GM10248 (cell line): ENCODE data around the gene RAB7B.

Source experiments
- CTCF ChIA-PET: fragments of 300-600 bp; sonication (Branson Sonifier 250); formaldehyde crosslinking; extraction: SDS; loops from one replicate; lab custom pipeline; 2021; ENCODE audit warnings: antibody characterized with exemption; lab: Yijun Ruan, JAX
- POLR2A ChIA-PET: fragments of 350-650 bp; sonication (Branson Sonifier 250); formaldehyde crosslinking; extraction: SDS; loops from one replicate; lab custom pipeline; 2020; ENCODE audit warnings: antibody characterized with exemption; lab: Yijun Ruan, JAX
- DNase-seq: peaks from one replicate; pipeline ENCODE4 v3.0.0; 2012; ENCODE audit errors: extremely low spot score
- TF ChIP-seq, protein P1 (sequence below): IDR thresholded peaks from 2 replicates; pipeline ENCODE4 v1.5.1; 2012; ENCODE audit warnings: mild to moderate bottlenecking, low read depth; ENCODE audit errors: extremely low read depth, missing control alignments, control extremely low read depth

Gene RAB7B

DNA sequence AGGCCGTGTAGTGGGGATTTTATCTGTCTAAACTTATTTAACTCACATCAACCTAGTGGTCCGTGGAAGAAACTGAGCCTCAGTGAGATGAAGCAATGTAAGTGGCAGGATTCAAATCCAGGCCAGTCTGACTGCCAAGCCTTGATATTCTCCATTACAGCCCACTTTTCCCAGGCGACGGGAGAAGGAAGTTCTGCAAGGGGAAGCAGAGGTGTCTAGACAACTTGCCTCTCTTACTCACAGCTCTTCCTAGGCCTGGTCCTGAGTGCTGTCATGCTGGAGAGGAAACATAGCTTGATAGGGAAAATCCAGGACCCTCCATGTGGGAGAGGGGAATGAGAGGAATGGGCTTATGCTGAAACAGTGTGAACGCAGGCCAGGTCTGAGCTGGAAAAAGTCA lies 11.4 kb upstream of the RAB7B start:
- no peak for DNase-seq
- TF ChIP-seq, protein P1, sequence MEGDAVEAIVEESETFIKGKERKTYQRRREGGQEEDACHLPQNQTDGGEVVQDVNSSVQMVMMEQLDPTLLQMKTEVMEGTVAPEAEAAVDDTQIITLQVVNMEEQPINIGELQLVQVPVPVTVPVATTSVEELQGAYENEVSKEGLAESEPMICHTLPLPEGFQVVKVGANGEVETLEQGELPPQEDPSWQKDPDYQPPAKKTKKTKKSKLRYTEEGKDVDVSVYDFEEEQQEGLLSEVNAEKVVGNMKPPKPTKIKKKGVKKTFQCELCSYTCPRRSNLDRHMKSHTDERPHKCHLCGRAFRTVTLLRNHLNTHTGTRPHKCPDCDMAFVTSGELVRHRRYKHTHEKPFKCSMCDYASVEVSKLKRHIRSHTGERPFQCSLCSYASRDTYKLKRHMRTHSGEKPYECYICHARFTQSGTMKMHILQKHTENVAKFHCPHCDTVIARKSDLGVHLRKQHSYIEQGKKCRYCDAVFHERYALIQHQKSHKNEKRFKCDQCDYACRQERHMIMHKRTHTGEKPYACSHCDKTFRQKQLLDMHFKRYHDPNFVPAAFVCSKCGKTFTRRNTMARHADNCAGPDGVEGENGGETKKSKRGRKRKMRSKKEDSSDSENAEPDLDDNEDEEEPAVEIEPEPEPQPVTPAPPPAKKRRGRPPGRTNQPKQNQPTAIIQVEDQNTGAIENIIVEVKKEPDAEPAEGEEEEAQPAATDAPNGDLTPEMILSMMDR: no peak
- CTCF ChIA-PET: interaction anchor here (1.3 to 1.8 kb wide), 5 partner anchors 9 to 64 kb away, joined by 3 to 8 read pairs (median 5); partner anchors contain the start of gene CTSE
- POLR2A ChIA-PET: no interaction called here

DNA sequence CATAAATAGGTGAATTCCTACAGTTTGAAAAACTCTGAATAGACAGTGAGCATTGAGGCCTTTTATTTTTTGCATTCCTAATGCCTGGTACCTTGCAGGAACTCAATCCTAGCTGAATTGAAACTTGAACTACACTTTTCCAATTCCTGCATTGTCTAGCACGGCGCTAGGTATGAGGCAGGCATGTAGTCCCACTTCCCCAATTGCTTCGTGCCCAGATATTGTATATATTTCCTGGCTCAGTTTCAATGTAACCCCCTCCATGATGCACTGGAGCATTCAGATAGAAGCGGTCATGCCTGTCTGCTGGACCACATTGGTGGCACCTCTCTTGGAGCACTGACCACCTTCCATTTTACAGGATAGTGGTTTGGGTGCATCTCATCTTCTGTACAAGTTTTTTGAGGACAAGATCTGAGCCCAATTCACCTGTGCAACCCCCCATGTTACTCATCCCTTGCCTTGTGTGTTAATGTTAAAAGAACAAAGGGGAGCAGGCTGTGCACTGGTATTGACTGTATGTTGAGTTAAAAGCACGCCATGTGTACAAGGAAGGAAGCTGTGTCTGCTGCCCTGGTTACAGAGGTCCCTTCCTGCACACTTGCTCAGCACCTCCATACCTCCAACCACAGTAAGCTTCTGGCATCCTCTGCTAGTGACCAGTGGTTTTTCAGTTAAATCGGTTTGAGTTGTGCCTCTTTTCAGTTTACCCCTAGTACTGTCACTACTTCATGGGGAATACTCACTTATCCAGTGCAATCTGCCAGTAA lies 10.0 kb upstream of the RAB7B start:
- DNase-seq: no peak
- CTCF ChIA-PET: interaction anchor here (1.8 kb wide), 1 partner anchor 36 kb away, joined by 7 read pairs; no protein-coding TSS in a partner anchor
- POLR2A ChIA-PET: no interaction called here
- TF ChIP-seq, protein P1: no peak

DNA sequence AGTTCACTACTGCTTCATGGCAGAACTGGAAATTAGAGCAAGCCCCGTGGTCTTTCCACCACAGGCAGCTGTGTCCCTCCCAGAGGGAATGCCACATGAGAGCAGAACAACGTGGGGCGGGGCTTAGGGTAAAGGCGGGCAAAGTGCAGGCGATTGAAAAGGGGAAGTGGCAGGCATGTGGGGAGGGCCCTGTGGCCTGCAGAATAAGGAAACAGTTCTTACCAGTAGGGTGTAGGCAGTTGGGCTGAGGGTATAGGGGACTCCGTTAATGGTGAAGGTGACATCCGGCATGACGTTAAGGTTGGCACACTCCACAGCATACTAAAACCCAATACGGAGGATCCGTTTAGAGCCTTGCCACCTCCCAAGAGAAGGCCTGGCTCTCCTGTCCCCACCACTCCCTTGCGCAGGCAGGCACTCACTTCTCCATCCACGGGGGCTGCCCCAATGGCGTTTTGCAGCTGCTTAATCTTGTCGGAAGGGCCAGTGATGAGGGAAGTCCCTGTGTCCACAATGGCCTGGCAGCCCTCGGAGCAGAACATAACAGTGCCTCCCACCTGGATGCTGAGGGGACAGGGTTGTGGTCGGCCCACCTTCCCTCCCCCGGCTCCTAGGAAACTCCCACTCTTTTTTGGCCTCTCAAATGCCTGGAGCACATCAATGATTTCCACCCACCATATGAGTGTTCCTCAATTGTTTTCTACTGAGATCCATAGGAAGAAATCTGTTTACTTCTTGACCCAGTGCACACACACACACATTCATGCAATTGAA lies 9.1 kb upstream of the RAB7B start:
- TF ChIP-seq, protein P1: no peak
- ChIA-PET POLR2A (no interaction called here), CTCF (interaction anchor here (0.9 to 1.6 kb wide), 6 partner anchors 9 to 94 kb away, joined by 3 to 6 read pairs (median 4); partner anchors contain the start of gene RAB7B)
- peak; percentile 70 for DNase-seq

DNA sequence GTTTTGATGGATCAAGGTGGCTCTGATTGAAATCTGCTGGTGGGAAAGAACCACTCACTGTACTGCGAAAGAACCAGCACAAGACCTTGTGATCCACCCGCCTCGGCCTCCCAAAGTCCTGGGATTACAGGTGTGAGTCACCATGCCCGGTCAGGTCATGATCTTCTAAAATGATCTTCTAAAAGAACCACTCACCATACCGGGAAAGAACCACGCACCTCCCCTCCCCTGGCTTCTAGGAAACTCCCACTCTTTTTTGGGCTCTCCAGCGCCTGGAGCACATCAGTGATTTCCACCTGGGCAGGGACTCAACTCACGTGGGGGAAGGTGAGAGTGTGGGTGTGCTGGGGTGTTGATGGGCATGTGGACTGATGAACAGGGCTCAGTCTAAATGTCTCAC lies 7.9 kb upstream of the RAB7B start:
- ChIA-PET CTCF (interaction anchor here (1.0 to 1.6 kb wide), 4 partner anchors 8 to 18 kb away, joined by 3 to 4 read pairs (median 3); partner anchors contain the start of gene RAB7B), POLR2A (no interaction called here)
- TF ChIP-seq, protein P1: no peak
- no peak for DNase-seq

DNA sequence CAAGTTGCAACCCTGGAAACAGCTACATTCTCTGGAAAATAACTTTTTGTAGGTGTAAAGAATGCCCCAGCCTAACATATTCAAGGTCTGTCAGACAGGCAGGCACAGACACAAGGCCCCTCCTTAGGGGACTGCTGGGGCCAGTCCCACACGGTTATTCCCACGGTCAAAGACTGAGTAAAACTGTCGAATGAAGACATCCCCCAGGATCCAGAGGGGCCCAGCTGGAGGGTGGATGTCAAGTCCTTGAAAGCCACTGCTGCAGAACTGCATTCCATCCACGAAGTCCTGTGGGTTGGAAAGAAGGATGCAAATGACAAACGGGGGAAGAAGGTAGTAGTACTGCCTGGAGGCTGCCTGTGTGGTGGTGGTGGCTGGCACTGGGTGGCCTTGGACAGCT lies 6.9 kb upstream of the RAB7B start:
- TF ChIP-seq, protein P1: no peak
- CTCF ChIA-PET: interaction anchor here (1.2 kb wide), 1 partner anchor 33 kb away, joined by 3 read pairs; no protein-coding TSS in a partner anchor
- POLR2A ChIA-PET: no interaction called here
- no peak for DNase-seq

DNA sequence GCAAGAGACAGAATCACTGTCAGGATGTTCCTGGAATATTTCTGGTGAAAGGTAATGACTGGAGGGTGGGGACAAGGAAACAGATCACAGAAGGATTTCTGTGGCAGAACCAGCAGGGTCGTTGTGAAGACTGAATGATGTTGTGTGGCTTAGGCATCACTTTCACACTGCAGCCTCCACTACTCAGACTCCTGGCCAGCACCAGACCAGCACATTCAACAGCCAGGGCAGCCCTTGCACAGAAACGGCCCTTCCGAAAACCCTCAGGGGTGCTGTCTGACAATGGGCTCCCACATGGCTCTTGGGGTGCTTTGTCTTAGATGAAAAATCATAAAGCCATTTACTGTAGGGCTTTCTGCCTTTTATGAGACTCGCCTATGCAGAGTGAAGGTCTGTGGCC lies 3.8 kb upstream of the RAB7B start:
- DNase-seq: no peak
- ChIA-PET CTCF (interaction anchor here (3.0 kb wide), 1 partner anchor 29 kb away, joined by 17 read pairs; no protein-coding TSS in a partner anchor), POLR2A (no interaction called here)
- TF ChIP-seq, protein P1: no peak
